OCI-LY1 (cell line): Measurements from ENCODE around the gene SLC35F6.

Experiments
- EZH2 ChIP-seq: fragments of 200-600 bp; sonication (generic), shearing (Covaris generic); IDR thresholded peaks from 2 replicates; pipeline ENCODE4 v1.8.0; 2017; ENCODE audit warnings: borderline replicate concordance, mixed run types, mild to moderate bottlenecking, antibody characterized with exemption, low read length, moderate library complexity, mixed read lengths
- TF ChIP-seq, protein P1 (sequence below): fragments of 200-600 bp; sonication (generic), shearing (Covaris generic); IDR thresholded peaks from 2 replicates; pipeline ENCODE4 v1.5.1; 2017; ENCODE audit warnings: mild to moderate bottlenecking, antibody characterized with exemption, low read length, moderate library complexity, mixed read lengths

DNA sequence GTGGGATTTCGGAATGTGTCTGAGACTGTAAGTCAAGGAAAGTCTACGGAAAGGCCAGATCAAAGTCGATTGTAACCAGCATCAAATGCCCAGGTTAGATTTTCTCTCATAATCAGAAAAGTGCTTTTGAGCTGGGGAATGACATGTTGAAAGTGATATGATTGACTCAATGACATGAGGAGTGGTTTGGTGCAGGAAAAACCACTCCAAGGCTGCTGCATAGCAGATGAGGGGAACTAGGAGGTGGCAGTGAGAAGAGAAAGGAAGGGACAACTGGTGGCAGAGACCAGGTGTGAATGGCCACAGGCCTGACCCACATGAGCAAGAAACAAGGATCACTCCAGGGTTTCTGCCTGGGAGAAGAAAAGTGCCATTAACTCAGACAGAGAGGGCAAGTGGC lies 822 bp downstream of the SLC35F6 start:
- TF ChIP-seq, protein P1, sequence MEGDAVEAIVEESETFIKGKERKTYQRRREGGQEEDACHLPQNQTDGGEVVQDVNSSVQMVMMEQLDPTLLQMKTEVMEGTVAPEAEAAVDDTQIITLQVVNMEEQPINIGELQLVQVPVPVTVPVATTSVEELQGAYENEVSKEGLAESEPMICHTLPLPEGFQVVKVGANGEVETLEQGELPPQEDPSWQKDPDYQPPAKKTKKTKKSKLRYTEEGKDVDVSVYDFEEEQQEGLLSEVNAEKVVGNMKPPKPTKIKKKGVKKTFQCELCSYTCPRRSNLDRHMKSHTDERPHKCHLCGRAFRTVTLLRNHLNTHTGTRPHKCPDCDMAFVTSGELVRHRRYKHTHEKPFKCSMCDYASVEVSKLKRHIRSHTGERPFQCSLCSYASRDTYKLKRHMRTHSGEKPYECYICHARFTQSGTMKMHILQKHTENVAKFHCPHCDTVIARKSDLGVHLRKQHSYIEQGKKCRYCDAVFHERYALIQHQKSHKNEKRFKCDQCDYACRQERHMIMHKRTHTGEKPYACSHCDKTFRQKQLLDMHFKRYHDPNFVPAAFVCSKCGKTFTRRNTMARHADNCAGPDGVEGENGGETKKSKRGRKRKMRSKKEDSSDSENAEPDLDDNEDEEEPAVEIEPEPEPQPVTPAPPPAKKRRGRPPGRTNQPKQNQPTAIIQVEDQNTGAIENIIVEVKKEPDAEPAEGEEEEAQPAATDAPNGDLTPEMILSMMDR, result no peak
- no peak for TF ChIP-seq EZH2
